SK-N-SH (cell line): Measurements from ENCODE around the gene PLEKHG5. TPM values are rescaled to one million over a fixed set of nuclear protein-coding genes. Genes with fewer than 3 reads are reported as not detected.
A peak's percentile ranks its signal among the peaks of the same experiment; 100 is the strongest.

Source experiments
- CTCF ChIA-PET: fragments of 300-600, 350-600 bp; formaldehyde crosslinking; extraction: SDS; loops from one replicate; lab custom pipeline; 2021; lab: Yijun Ruan, JAX
- POLR2A ChIA-PET: fragments of 350-600 bp; sonication (Branson Sonifier 250); formaldehyde crosslinking; extraction: SDS; loops from one replicate; lab custom pipeline; 2020; ENCODE audit warnings: antibody characterized with exemption, inconsistent platforms; lab: Yijun Ruan, JAX
- DNase-seq: peaks from one replicate; pipeline ENCODE4 v3.0.0; 2012
- H2AFZ ChIP-seq: fragments of 200-600 bp; sonication (generic); 2 replicates; pipeline ENCODE4 v1.8.1; 2016; ENCODE audit warnings: antibody characterized with exemption, mild to moderate bottlenecking, low read depth
- H3F3A ChIP-seq: fragments of 200-600 bp; sonication (generic); replicated peaks from 2 replicates; pipeline ENCODE3; 2016; ENCODE audit warnings: antibody characterized with exemption, mild to moderate bottlenecking; ENCODE audit not compliant: insufficient read depth
- H3K27ac ChIP-seq, 2 experiments: fragments of 200-500 bp in 1 of 2; fragments of 200-600 bp in 1 of 2; sonication (Bioruptor generic) in 1 of 2; sonication (generic), shearing (Covaris generic) in 1 of 2; 2 replicates each; pipeline versions ENCODE4 v1.5.1 to v1.6.1; 2014 to 2016; ENCODE audit warnings: low read depth in 2 of 2, inconsistent platforms in 1 of 2, low read length in 1 of 2, mild to moderate bottlenecking in 1 of 2, mixed read lengths in 1 of 2
- H3K27me3 ChIP-seq: fragments of 200-600 bp; sonication (generic), shearing (Covaris generic); 2 replicates; pipeline ENCODE4 v1.6.1; 2016; ENCODE audit warnings: mixed run types; ENCODE audit not compliant: insufficient read depth
- H3K36me3 ChIP-seq, 2 experiments: fragments of 200-500 bp in 1 of 2; fragments of 200-600 bp in 1 of 2; sonication (Bioruptor generic) in 1 of 2; sonication (generic) in 1 of 2; replicated peaks in 1 of 2; 2 replicates each; pipeline versions ENCODE3 to v1.5.1; 2014 to 2016; ENCODE audit warnings: low read length in 1 of 2, mild to moderate bottlenecking in 1 of 2; ENCODE audit not compliant: insufficient read depth in 2 of 2, control insufficient read depth in 1 of 2
- H3K4me1 ChIP-seq, 2 experiments: fragments of 200-500 bp in 1 of 2; fragments of 200-600 bp in 1 of 2; sonication (Bioruptor generic) in 1 of 2; sonication (generic), shearing (Covaris generic) in 1 of 2; 2 replicates each; pipeline versions ENCODE4 v1.5.1 to v1.6.1; 2014 to 2016; ENCODE audit warnings: low read depth in 1 of 2, low read length in 1 of 2, mixed run types in 1 of 2; ENCODE audit not compliant: insufficient read depth in 2 of 2, control insufficient read depth in 1 of 2
- H3K4me2 ChIP-seq: fragments of 200-600 bp; sonication (generic), shearing (Covaris generic); 2 replicates; pipeline ENCODE4 v1.6.1; 2017; ENCODE audit warnings: mixed run types
- H3K4me3 ChIP-seq, 2 experiments: fragments of 200-500 bp in 1 of 2; fragments of 200-600 bp in 1 of 2; sonication (Bioruptor generic) in 1 of 2; sonication (generic), shearing (Covaris generic) in 1 of 2; 2 replicates each; pipeline versions ENCODE4 v1.5.1 to v1.8.1; 2014 to 2016; ENCODE audit warnings: low read depth in 2 of 2, inconsistent platforms in 1 of 2, low read length in 1 of 2, mild to moderate bottlenecking in 1 of 2, mixed read lengths in 1 of 2, moderate library complexity in 1 of 2
- H3K79me2 ChIP-seq: fragments of 200-600 bp; sonication (generic); 2 replicates; pipeline ENCODE4 v1.8.1; 2017; ENCODE audit warnings: mild to moderate bottlenecking; ENCODE audit not compliant: insufficient read depth
- H3K9ac ChIP-seq: fragments of 200-600 bp; sonication (generic); 2 replicates; pipeline ENCODE4 v1.6.1; 2017; ENCODE audit warnings: mixed run types
- H3K9me2 ChIP-seq: fragments of 200-600 bp; sonication (generic); 2 replicates; pipeline ENCODE4 v1.6.1; 2017; ENCODE audit warnings: mixed run types
- H3K9me3 ChIP-seq: fragments of 200-600 bp; sonication (generic); 2 replicates; pipeline ENCODE4 v1.6.1; 2017; ENCODE audit warnings: mixed run types, mild to moderate bottlenecking, moderate library complexity
- H4K20me1 ChIP-seq: fragments of 200-600 bp; sonication (generic); 2 replicates; pipeline ENCODE4 v1.6.1; 2017; ENCODE audit warnings: mild to moderate bottlenecking, mixed run types; ENCODE audit not compliant: insufficient read depth
- CHD2 ChIP-seq: fragments of 150-350 bp; IDR thresholded peaks from 2 replicates; pipeline ENCODE4 v1.6.1; 2018; ENCODE audit warnings: low read length; ENCODE audit not compliant: partially characterized antibody
- EP300 ChIP-seq, 2 experiments: IDR thresholded peaks; 2 replicates each; pipeline versions ENCODE4 v1.4.0 to v1.6.1; 2012; ENCODE audit warnings: borderline replicate concordance in 1 of 2, low read depth in 1 of 2, low read length in 1 of 2
- FOSL2 ChIP-seq: IDR thresholded peaks from 2 replicates; pipeline ENCODE4 v1.4.0; 2012; ENCODE audit warnings: low read depth, mild to moderate bottlenecking, moderate library complexity, borderline replicate concordance
- FOXJ3 ChIP-seq: sonication (generic); formaldehyde crosslinking; IDR thresholded peaks from 2 replicates; pipeline ENCODE4 v1.5.1; 2020; ENCODE audit warnings: mild to moderate bottlenecking, missing genetic modification reagents
- GATA2 ChIP-seq: sonication (generic); formaldehyde crosslinking; IDR thresholded peaks from 2 replicates; pipeline ENCODE4 v1.5.0; 2020; ENCODE audit warnings: mild to moderate bottlenecking, missing genetic modification reagents
- MEF2A ChIP-seq: IDR thresholded peaks from 2 replicates; pipeline ENCODE4 v1.4.0; 2012; ENCODE audit warnings: low read depth, borderline replicate concordance
- MXI1 ChIP-seq: IDR thresholded peaks from 2 replicates; pipeline ENCODE4 v1.6.1; 2012; ENCODE audit warnings: mild to moderate bottlenecking, low read depth, low read length, improper control_type of control experiment
- NFIC ChIP-seq: IDR thresholded peaks from 2 replicates; pipeline ENCODE4 v1.4.0; 2012; ENCODE audit warnings: borderline replicate concordance
- NRF1 ChIP-seq: IDR thresholded peaks from 2 replicates; pipeline ENCODE4 v1.6.1; 2012; ENCODE audit warnings: low read depth, mild to moderate bottlenecking, low read length
- RAD21 ChIP-seq: IDR thresholded peaks from 2 replicates; pipeline ENCODE4 v1.6.1; 2012; ENCODE audit warnings: mild to moderate bottlenecking, low read length
- RCOR1 ChIP-seq: fragments of 150-350 bp; IDR thresholded peaks from 2 replicates; pipeline ENCODE4 v1.6.1; 2017; ENCODE audit warnings: antibody characterized with exemption, low read length
- RFX5 ChIP-seq: IDR thresholded peaks from 2 replicates; pipeline ENCODE4 v1.6.1; 2012; ENCODE audit warnings: mild to moderate bottlenecking, improper control_type of control experiment, low read length
- TCF12 ChIP-seq: IDR thresholded peaks from 2 replicates; pipeline ENCODE4 v1.4.0; 2012
- WGBS: methylation state at CpG from one replicate; pipeline ENCODE4 v1.1.6; 2017; ENCODE audit warnings: low lambda C conversion rate; 5-methylcytosine and 5-hydroxymethylcytosine counted together
- polyA plus RNA-seq, 3 experiments: library from polyadenylated mRNA; depleted of rRNA; stranded (reverse); fragments of >200 nt; gene quantifications; 2 replicates each; pipeline ENCODE4 v1.2.3, GENCODE V29; 2012
- TF ChIP-seq, protein P1 (sequence below): fragments of 150-350 bp; IDR thresholded peaks from 2 replicates; pipeline ENCODE4 v1.6.1; 2017; ENCODE audit warnings: antibody characterized with exemption, low read length, low read depth, borderline replicate concordance

Gene PLEKHG5
- polyA plus RNA-seq, 1 of the 3 experiments (the other 2 are of a cell fraction) = 14.9 TPM

DNA sequence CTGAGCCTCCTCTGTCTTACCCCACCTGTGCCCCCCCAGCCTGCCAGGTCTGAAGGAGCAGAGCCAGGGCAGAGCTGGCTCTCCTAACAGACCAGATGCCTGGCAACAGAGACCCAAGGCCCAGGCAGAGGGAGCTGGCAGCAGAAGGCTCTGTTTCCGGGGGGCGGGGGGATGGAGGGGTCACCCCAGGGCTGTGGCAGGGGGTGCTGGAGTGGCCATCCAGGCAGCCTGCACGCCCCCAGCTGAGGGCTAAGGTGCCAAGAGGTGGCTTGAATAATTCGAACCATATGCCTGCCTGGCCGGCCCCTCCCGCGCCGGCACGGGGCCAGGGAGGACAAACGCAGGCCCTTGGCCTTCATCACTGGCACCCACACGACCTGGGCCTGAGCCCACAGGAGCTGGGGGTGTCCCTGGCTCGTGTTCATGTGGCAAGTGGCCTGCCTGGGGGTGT is 16.0 kb upstream of the PLEKHG5 start:
- Histone ChIP-seq H3K9ac (no peak overlapping the region), H3K4me3 (no peak overlapping the region), H3K4me2 (no peak overlapping the region), H3K27me3 (no peaks in the 10 kb centered on the region), H3K27ac (peak overlapping the region in 1 of 2 experiments; percentile 93; a peak in 2 of 4 replicates), H3K4me1 (peaks cover 0 to 89% of the 10 kb centered on the region in 2 experiments; a peak in 2 of 4 replicates), H3K36me3 (no peaks in the 10 kb centered on the region), H3K9me3 (no peaks in the 10 kb centered on the region), H4K20me1 (no peaks in the 10 kb centered on the region), H3K79me2 (no peaks in the 10 kb centered on the region), H2AFZ (no peak overlapping the region), H3F3A (no peaks in the 10 kb centered on the region), H3K9me2 (no peaks in the 10 kb centered on the region)
- CTCF ChIA-PET = interaction anchor here (0.5 to 17.4 kb wide), 7 partner anchors 10 to 141 kb away, joined by 3 to 211 read pairs (median 6); partner anchors contain the start of gene PLEKHG5
- 0 out of 2 replicates have a peak, but pooled peaks have one; percentile 37 for TF ChIP-seq NFIC
- TF ChIP-seq FOXJ3 (CRISPR knock-in tag) = peak; percentile 88; the same call in 1 of the 2 replicates
- TF ChIP-seq GATA2 (CRISPR knock-in tag) = peak; percentile 8; the same call in 1 of the 2 replicates
- TF ChIP-seq, protein P1, sequence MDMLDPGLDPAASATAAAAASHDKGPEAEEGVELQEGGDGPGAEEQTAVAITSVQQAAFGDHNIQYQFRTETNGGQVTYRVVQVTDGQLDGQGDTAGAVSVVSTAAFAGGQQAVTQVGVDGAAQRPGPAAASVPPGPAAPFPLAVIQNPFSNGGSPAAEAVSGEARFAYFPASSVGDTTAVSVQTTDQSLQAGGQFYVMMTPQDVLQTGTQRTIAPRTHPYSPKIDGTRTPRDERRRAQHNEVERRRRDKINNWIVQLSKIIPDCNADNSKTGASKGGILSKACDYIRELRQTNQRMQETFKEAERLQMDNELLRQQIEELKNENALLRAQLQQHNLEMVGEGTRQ = no peak
- TF ChIP-seq MEF2A = no peak
- peak; percentile 70 for TF ChIP-seq CHD2
- peak; percentile 51; the same call in 1 of the 2 replicates for TF ChIP-seq RFX5
- TF ChIP-seq RCOR1 = peak; percentile 59; the same call in 1 of the 2 replicates
- TF ChIP-seq EP300 (IDR thresholded peaks at IDR 0.05; ENCODE audit: borderline replicate concordance in 1 of 2, low read depth in 1 of 2, low read length in 1 of 2) = peak in 1 of 2 experiments; percentile 92; a peak in 2 of 4 replicates
- 0 out of 2 replicates have a peak, but pooled peaks have one; percentile 53 for TF ChIP-seq MXI1
- peak; percentile 68; the same call in 1 of the 2 replicates for TF ChIP-seq TCF12
- 20% methylated on average over 3 of the region's 12 CpGs for WGBS
- DNase-seq = peak; percentile 91
- POLR2A ChIA-PET = interaction anchor here (0.6 to 1.6 kb wide), 6 partner anchors 9 to 430 kb away, joined by 3 to 10 read pairs (median 4); partner anchors contain the start of gene PLEKHG5

DNA sequence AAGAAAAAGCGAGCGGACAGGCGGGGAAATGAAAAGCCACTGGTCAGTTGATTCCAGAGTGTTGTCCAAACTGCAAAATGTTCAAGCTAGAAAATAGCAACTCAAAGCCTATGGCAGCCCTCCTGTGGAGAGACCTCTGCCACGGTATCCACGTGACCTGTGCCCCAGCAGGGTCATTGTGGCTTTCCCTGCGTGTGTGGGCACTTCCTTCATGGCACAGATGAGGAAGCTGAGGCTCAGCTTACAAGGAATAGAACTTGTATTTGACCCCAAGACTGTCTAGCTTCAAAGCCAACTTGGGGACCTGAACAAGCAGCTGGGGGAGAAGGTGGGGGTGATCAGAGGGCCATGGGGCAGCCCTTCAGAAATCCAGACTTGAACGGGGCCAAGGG is 15.6 kb upstream of the PLEKHG5 start:
- Histone ChIP-seq H3K4me3 (no peak overlapping the region), H3K79me2 (no peaks in the 10 kb centered on the region), H4K20me1 (no peaks in the 10 kb centered on the region), H3K9me3 (no peaks in the 10 kb centered on the region), H3K36me3 (no peaks in the 10 kb centered on the region), H3K4me2 (no peak overlapping the region), H3K4me1 (peaks cover 0 to 89% of the 10 kb centered on the region in 2 experiments; a peak in 2 of 4 replicates), H3K9me2 (no peaks in the 10 kb centered on the region), H3F3A (no peaks in the 10 kb centered on the region), H2AFZ (no peak overlapping the region), H3K27me3 (no peaks in the 10 kb centered on the region), H3K27ac (peak overlapping the region in 1 of 2 experiments; percentile 93; a peak in 2 of 4 replicates), H3K9ac (no peak overlapping the region)
- no peak for TF ChIP-seq MXI1
- no peak for TF ChIP-seq RAD21
- no peak for TF ChIP-seq FOSL2
- no peak for TF ChIP-seq MEF2A
- no peak for TF ChIP-seq NFIC
- TF ChIP-seq TCF12 = no peak
- no peak for TF ChIP-seq EP300 (IDR thresholded peaks at IDR 0.05; ENCODE audit: borderline replicate concordance in 1 of 2, low read depth in 1 of 2, low read length in 1 of 2)
- no peak for TF ChIP-seq NRF1
- peak; percentile 24 for DNase-seq
- ChIA-PET CTCF (interaction anchor here (0.5 to 17.4 kb wide), 7 partner anchors 10 to 142 kb away, joined by 3 to 211 read pairs (median 6); partner anchors contain the start of gene PLEKHG5), POLR2A (interaction anchor here (1.0 to 1.6 kb wide), 5 partner anchors 9 to 15 kb away, joined by 3 to 10 read pairs (median 4); partner anchors contain the start of gene PLEKHG5)
- WGBS = 81% methylated on average over 4 of the region's 7 CpGs
